GM18508 (cell line): ENCODE results near the gene CDH1.

Source experiments
- ATAC-seq: cut with Tn5 transposase; IDR thresholded peaks from one replicate; pipeline ENCODE4 v1.9.1; 2021; ENCODE audit warnings: moderate number of reproducible peaks; ENCODE audit not compliant: insufficient read depth, unreplicated experiment

Gene CDH1

GRCh38 chr16:68759062-68759461 is 22.0 kb downstream of the CDH1 start:
- ATAC-seq = no peak

- ATAC-seq = peak; percentile 49
Observed at GRCh38 chr16:68760671-68761275, 23.7 kb downstream of the CDH1 start.

DNA sequence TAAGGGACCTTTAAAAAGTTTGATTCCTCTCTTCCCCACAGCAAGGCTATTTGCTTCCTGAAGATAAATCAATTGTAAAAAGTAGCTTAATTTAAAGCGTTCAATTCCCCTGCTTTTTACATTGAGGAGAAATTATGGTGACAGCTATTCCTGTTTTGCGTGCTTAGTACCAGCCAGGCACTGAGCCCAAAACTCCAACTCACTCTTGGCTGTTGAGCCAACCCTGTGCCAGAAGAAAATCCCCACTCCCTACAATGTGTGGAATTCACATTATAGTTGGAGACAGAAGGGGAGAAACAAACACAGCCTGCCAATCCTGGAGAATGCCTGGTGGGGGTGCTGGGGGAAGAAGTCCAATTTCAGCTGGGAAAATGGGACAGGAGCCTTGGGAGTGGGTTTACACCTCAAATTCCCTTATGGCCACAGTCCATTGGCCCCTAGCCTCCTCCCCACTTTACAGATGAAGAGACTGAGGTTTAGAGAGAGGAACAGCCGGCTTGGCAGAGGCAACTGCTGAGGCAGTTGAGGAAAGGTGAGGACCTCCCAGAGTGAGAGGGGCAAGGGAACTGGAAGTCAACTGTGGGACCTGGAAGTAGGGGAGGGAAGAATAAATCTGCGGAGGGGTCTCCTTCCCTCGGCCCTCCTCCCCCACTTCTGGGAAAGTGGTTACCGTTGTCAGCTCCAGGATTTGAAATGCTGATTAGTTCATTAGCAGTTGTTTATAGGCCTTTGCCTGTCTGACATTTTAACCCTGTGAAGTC is 26.1 kb downstream of the CDH1 start:
- ATAC-seq = no peak

DNA sequence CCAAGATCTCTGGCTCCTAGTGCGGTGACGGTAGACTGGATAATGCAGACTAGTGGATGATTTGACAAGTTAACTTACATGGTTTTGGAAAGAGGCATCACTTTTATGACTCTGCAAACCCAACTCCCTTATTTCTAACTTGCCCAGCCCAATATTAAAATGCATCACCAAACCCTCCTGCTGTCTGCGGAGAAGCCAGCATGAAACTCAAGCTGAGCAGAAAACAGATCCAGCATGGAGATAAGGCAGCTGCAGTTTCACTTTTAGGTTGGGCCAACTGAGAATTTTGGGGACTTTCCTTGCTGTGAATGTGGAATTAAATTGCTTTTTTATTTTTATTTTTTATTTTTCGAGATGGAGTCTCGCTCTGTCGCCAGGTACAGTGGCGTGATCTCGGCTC is 27.8 kb downstream of the CDH1 start:
- ATAC-seq = no peak

DNA sequence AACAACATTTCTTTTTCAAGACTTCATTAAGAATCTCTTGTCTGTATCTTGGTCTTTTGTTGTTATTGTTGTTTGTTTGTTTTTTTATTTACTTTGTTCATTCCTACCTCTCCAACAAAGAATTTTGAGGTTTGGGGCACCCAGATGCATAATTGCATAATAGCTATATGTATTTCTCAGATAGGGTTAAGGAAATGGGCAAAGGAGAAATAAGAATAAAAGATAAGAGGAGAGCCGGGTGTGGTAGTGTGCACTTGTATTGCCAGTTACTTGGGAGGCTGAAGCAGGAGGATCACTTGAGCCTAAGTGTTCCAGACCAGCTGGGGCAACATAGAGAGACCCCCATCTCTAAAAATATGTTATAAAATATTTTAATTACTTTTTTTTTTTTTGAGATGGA is 30.5 kb downstream of the CDH1 start:
- no peak for ATAC-seq

DNA sequence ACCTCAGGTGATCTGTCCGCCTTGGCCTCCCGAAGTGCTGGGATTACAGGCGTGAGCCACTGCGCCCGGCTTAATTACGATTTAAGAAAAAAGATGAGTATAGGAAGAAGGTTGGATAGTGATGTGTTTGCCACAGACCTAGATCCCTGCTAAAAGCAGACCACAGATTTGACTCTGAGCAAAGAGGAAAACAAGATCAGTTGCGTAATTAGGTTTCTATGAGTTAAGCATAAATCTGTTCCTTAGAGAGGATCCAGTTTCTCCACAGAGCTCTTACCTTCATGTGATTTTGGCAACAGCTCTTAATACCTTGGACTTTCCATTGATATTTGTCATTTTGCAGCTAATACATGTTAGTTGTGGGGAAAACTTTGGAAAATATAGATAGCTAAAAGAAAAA is 31.1 kb downstream of the CDH1 start:
- no peak for ATAC-seq

GRCh38 chr16:68768771-68769170 is 31.7 kb downstream of the CDH1 start:
- no peak for ATAC-seq

GRCh38 chr16:68770671-68771070 is 33.6 kb downstream of the CDH1 start:
- no peak for ATAC-seq

- no peak for ATAC-seq
Observed at GRCh38 chr16:68772030-68772681, 35.1 kb downstream of the CDH1 start.

GRCh38 chr16:68772871-68773270 is 35.8 kb downstream of the CDH1 start:
- ATAC-seq = no peak

DNA sequence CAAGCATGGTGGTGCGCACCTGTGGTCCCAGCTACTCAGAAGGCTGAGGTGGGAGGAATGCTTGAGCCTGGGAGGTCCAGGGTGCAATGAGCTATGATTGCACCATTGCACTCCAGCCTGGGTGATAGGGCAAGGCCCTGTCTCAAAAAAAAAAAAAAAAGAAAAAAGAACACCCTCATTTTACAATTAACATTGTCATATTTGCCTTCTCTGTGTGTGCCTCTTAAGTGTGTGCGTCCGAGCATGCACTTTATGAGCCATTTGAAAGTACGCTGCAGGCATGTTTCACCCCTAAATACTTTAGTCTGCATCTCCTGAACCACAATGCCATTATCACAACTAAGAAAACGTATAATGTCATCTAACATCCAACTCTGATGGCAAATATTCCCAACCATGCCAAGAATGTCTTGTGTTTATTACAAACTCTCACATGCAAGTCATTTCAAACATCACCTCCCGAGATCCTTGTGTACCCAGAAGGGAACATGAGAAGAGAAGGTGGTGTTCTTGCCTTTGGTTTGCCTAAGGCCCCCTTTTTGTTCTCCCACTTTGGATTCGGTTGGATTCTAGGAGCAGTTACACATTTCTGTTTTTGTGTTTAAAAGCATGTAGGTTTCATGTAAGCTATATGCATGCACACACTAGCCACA is 38.0 kb downstream of the CDH1 start:
- ATAC-seq = no peak

- peak; percentile 45 for ATAC-seq
Observed at GRCh38 chr16:68776821-68777485, 39.9 kb downstream of the CDH1 start.

DNA sequence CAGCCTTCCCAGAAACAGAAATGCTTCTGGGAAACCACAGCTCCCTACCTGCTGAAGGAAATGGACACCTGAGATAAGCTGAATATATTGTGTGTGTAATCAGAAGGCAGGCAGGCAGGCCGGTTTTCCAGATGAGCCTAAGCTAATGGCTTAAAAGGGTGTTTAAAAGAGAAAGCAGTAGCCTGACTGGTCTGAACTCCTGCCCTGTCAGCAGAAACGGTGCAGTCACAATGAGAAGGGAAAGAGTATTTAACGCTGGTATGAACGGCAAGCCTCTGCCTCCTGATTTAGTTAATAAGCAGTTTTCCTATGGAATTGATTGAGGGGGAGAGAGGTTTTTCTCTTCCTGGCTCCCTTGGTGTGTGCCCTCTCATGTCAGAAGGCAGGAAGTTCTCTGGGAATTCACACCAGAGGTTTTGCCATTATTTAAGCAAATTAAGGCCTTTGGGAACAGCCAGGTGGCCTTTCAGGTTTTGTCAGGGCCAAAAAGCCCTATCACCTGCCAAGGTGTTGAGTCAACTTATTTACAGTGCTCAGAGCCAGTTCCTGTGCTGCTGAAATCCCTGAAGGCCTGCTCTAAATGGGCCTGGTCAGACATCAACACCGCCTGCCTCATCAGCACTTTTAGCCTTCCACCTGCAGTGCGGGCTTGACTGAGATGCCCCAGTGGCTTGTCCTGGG is 41.6 kb downstream of the CDH1 start:
- ATAC-seq = no peak

DNA sequence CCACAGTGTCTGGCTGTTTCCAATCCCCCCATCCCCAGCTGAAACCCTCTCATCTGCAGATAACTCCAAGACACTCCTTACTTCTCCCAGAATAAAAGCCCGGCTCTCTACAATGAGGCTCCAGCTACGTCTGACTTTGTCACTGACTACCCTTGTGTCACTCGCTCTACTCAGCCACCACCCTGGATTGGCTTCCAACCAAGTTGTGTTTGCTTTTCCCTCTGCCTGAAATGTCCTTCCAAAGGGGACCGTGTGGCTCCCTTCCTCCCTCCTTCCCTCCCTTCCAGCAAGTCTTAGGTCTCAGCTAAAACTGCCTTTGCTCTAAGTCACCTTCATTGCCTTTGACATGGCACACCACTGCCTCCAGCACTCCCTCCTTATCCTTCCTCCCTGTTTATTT is 42.8 kb downstream of the CDH1 start:
- no peak for ATAC-seq

GRCh38 chr16:68781784-68782183 is 44.7 kb downstream of the CDH1 start:
- no peak for ATAC-seq

- ATAC-seq = no peak
Observed at GRCh38 chr16:68782198-68783174, 45.4 kb downstream of the CDH1 start.

DNA sequence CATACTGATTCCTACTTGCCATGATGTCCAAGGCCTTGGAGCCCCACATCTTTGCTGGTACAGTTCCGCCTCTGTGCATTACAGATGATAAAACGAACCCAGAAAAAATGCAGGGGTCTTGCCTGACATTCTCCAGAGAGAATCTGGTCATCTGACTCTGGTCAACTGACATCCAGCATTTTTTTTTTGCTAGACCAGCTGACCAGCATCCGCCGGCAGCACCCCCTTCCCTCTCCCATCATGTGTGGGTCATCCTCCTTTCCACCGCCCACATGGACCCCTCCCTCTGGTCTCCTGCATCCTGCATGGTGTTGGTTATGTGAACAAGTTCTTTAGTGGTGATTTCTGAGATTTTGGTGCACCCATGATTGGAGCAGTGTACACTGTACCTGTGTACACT is 47.1 kb downstream of the CDH1 start:
- ATAC-seq = no peak

DNA sequence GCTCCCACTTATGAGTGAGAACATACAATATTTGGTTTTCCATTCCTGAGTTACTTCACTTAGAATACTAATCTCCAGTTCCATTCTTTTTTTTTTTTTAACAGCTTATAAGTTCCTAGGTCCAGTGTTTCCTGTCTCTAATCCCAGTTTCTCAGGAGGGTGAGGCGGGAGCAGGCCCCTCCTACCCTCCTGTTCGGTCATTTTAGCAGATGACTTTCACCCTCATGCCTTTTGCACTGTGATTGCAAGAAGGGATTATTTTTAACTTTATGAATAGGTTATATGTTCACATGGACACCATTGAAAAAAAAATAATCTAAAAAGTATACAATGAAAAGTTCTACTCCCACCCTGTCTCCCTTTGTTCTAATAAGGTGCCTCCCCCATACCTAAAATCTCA is 47.6 kb downstream of the CDH1 start:
- ATAC-seq = no peak

- no peak for ATAC-seq
Observed at GRCh38 chr16:68785715-68786114, 48.6 kb downstream of the CDH1 start.
